Measurements from ENCODE around the gene AKIRIN2. TPM values are rescaled to one million over a fixed set of nuclear protein-coding genes. Genes with fewer than 3 reads are reported as not detected.

The AKIRIN2 gene
- total RNA-seq, 2 donors from 2014 or later: 114 to 128 TPM

DNA sequence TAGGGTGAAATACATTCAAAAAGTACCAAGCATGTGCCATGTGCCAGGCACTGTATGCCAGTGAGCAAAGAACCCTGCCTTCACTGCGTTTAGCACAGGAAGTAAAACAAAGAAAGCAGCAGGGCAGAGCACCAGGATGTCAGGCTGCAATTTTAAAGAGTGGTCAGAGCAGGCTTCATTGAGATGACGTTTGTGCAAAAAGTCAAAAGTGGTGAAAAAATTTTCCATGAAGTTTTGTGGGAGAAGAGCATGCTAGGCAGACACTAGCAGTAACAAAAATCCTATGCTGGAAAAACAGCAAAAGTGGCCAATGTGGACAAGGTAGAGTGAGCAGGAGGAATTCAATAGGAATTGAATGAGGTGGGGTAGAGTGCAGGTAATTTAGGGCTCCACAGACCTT is 31.3 kb downstream of the AKIRIN2 start:
- H3K27me3 Mint-ChIP-seq: no peaks in the 10 kb centered on the region
- peaks cover 8% of the 10 kb centered on the region for H3K36me3 Mint-ChIP-seq (ENCODE audit: low read depth)
- H3K4me3 Mint-ChIP-seq: peak overlapping the region; percentile 3
- ATAC-seq (peak; percentile 54), DNase-seq (no peak)
- H3K9me3 ChIP-seq (ENCODE audit: control insufficient read depth, low read length, poor library complexity, severe bottlenecking): no peaks in the 10 kb centered on the region
- peaks cover 18% of the 10 kb centered on the region for H3K4me1 Mint-ChIP-seq
- H3K27ac Mint-ChIP-seq: peak overlapping the region; percentile 84

DNA sequence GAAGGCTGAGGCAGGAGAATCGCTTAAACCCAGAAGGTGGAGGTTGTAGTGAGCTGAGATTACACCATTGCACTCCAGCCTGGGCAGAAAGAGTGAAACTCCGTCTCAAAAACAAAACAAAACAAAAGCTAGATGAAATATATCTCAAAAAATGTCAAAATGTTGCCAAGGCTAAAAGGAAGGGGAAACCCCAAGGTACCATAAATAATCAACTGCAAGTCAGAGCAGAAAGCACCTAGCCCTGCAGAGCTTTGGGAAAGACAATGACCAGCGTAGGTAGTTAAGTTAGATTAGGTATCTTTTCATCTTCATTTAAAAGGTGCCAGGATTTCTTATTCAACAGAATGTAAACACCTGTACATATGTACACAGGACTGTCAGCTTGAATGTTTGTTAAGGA is 33.0 kb downstream of the AKIRIN2 start:
- Mint-ChIP-seq H3K27me3 (no peaks in the 10 kb centered on the region), H3K4me1 (peaks cover 18% of the 10 kb centered on the region), H3K4me3 (no peak overlapping the region), H3K27ac (no peak overlapping the region), H3K36me3 (ENCODE audit: low read depth) (peaks cover 8% of the 10 kb centered on the region)
- no peaks in the 10 kb centered on the region for H3K9me3 ChIP-seq (ENCODE audit: control insufficient read depth, low read length, poor library complexity, severe bottlenecking)
- DNase-seq (no peak), ATAC-seq (no peak)

DNA sequence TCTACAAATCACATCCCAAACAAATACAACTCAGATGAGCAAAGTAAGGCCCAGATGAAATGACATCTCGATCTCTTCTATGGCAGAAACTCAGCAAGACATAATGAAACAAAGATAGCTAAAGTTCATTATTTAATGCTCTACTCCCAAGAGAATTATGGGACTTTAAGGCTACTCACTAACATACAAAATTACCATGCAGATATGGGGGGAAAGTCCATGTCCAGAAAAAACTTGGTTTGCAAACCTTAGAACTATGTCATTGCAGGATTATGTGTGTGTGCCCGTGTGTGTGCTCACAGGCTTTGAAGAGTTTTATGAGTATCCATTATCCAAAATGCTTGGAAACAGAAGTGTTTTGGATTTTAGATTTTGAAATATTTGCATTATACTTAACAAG is 34.0 kb downstream of the AKIRIN2 start:
- no peak overlapping the region for H3K4me3 Mint-ChIP-seq
- H3K36me3 Mint-ChIP-seq (ENCODE audit: low read depth): peaks cover 8% of the 10 kb centered on the region
- H3K27me3 Mint-ChIP-seq: no peaks in the 10 kb centered on the region
- peaks cover 21% of the 10 kb centered on the region for H3K4me1 Mint-ChIP-seq
- H3K9me3 ChIP-seq (ENCODE audit: control insufficient read depth, low read length, poor library complexity, severe bottlenecking): no peaks in the 10 kb centered on the region
- no peak for DNase-seq
- no peak overlapping the region for H3K27ac Mint-ChIP-seq
- ATAC-seq: no peak

DNA sequence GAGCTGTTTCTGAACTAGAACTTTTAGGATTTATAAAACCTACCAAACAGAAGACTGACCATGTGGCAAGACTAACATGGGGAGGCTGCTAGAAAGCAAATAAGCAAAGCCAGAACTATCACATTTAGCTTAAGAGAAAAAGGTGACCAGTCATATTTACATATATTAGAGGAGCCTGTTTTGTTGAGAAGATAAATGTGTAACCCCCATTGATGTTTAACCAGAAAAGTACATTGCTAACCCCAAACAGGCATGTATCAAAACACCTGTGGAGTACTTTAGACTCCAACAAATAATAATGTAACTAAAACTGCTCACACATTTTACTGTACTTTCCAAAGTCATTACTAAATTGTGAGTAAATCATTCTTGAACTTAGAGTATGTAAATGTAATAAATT is 35.0 kb downstream of the AKIRIN2 start:
- peaks cover 8% of the 10 kb centered on the region for H3K36me3 Mint-ChIP-seq (ENCODE audit: low read depth)
- no peak overlapping the region for H3K4me3 Mint-ChIP-seq
- peaks cover 18% of the 10 kb centered on the region for H3K4me1 Mint-ChIP-seq
- no peak for DNase-seq
- no peaks in the 10 kb centered on the region for H3K27me3 Mint-ChIP-seq
- no peaks in the 10 kb centered on the region for H3K9me3 ChIP-seq (ENCODE audit: control insufficient read depth, low read length, poor library complexity, severe bottlenecking)
- no peak overlapping the region for H3K27ac Mint-ChIP-seq
- ATAC-seq: no peak

- H3K9me3 ChIP-seq (ENCODE audit: control insufficient read depth, low read length, poor library complexity, severe bottlenecking): no peaks in the 10 kb centered on the region
- Mint-ChIP-seq H3K27ac (no peak overlapping the region), H3K27me3 (no peaks in the 10 kb centered on the region), H3K4me1 (peaks cover 3% of the 10 kb centered on the region), H3K36me3 (ENCODE audit: low read depth) (peaks cover 3% of the 10 kb centered on the region), H3K4me3 (no peak overlapping the region)
- ATAC-seq (no peak), DNase-seq (no peak)
These were observed 37.0 kb downstream of the AKIRIN2 start for GRCh38 chr6:87664921-87665485.

GRCh38 chr6:87663434-87663833 is 38.6 kb downstream of the AKIRIN2 start:
- peaks cover 3% of the 10 kb centered on the region for H3K4me1 Mint-ChIP-seq
- ATAC-seq (no peak), DNase-seq (no peak)
- H3K9me3 ChIP-seq (ENCODE audit: control insufficient read depth, low read length, poor library complexity, severe bottlenecking): no peaks in the 10 kb centered on the region
- H3K27ac Mint-ChIP-seq: peak overlapping the region; percentile 39
- no peaks in the 10 kb centered on the region for H3K27me3 Mint-ChIP-seq
- peaks cover 3% of the 10 kb centered on the region for H3K36me3 Mint-ChIP-seq (ENCODE audit: low read depth)
- H3K4me3 Mint-ChIP-seq: no peak overlapping the region

DNA sequence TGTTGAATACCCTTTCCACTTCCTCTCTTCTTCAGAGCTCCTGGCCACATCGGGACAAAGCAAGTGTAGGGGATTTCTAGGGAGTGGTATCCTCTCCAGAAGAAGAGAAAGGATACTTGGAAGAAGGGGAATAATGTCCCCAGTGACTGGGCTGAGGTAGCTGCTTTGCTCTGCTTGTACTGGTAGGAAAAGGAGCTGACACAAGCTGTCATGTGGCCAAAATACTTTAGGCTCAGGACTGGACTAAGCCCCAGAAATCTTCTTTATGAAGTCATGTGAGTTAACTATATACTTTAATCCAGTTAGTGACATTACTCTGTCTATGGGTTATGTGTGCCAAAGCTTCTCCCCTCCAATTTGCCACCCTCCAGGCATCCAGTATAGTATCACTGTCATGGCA is 40.5 kb downstream of the AKIRIN2 start:
- no peaks in the 10 kb centered on the region for H3K9me3 ChIP-seq (ENCODE audit: control insufficient read depth, low read length, poor library complexity, severe bottlenecking)
- DNase-seq: no peak
- no peaks in the 10 kb centered on the region for H3K27me3 Mint-ChIP-seq
- no peak overlapping the region for H3K27ac Mint-ChIP-seq
- H3K36me3 Mint-ChIP-seq (ENCODE audit: low read depth): peaks cover 3% of the 10 kb centered on the region
- ATAC-seq: no peak
- peaks cover 10% of the 10 kb centered on the region for H3K4me1 Mint-ChIP-seq
- no peak overlapping the region for H3K4me3 Mint-ChIP-seq

- Mint-ChIP-seq H3K4me1 (peaks cover 10% of the 10 kb centered on the region), H3K4me3 (no peak overlapping the region), H3K36me3 (ENCODE audit: low read depth) (peaks cover 3% of the 10 kb centered on the region), H3K27ac (no peak overlapping the region), H3K27me3 (no peaks in the 10 kb centered on the region)
- DNase-seq (no peak), ATAC-seq (no peak)
- no peaks in the 10 kb centered on the region for H3K9me3 ChIP-seq (ENCODE audit: control insufficient read depth, low read length, poor library complexity, severe bottlenecking)
These were observed 41.0 kb downstream of the AKIRIN2 start for GRCh38 chr6:87661016-87661415.

GRCh38 chr6:87660226-87660911 is 41.7 kb downstream of the AKIRIN2 start:
- no peaks in the 10 kb centered on the region for H3K9me3 ChIP-seq (ENCODE audit: control insufficient read depth, low read length, poor library complexity, severe bottlenecking)
- H3K27me3 Mint-ChIP-seq: no peaks in the 10 kb centered on the region
- H3K36me3 Mint-ChIP-seq (ENCODE audit: low read depth): peaks cover 3% of the 10 kb centered on the region
- no peak overlapping the region for H3K4me3 Mint-ChIP-seq
- H3K4me1 Mint-ChIP-seq: peaks cover 10% of the 10 kb centered on the region
- H3K27ac Mint-ChIP-seq: no peak overlapping the region
- no peak for ATAC-seq
- DNase-seq: no peak

GRCh38 chr6:87658516-87658915 is 43.5 kb downstream of the AKIRIN2 start:
- Mint-ChIP-seq H3K4me3 (no peak overlapping the region), H3K27me3 (no peaks in the 10 kb centered on the region), H3K36me3 (ENCODE audit: low read depth) (peaks cover 3% of the 10 kb centered on the region), H3K4me1 (peaks cover 18% of the 10 kb centered on the region), H3K27ac (peak overlapping the region; percentile 49)
- no peaks in the 10 kb centered on the region for H3K9me3 ChIP-seq (ENCODE audit: control insufficient read depth, low read length, poor library complexity, severe bottlenecking)
- DNase-seq (no peak), ATAC-seq (no peak)

DNA sequence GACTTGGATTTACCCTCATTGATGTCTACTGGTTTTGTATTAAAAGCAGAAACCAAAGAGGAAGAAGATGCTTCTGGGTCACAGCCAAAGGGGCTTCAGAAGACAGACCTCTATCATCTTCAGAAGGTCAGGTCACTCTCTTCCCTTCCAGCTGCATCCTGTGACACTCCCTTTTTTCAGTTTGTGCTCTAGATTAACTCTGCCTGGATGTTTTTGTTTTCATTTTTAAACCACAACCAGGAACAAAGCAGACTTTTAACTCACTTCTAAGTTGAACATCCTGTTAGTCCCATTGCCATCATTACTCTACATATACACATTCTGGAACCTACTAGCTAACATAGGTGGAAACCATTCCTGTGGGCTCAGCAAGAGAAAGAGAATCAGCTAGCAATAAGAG is 45.2 kb downstream of the AKIRIN2 start:
- peaks cover 26% of the 10 kb centered on the region for H3K4me1 Mint-ChIP-seq
- no peaks in the 10 kb centered on the region for H3K27me3 Mint-ChIP-seq
- H3K9me3 ChIP-seq (ENCODE audit: control insufficient read depth, low read length, poor library complexity, severe bottlenecking): no peaks in the 10 kb centered on the region
- DNase-seq: no peak
- peak overlapping the region; percentile 19 for H3K4me3 Mint-ChIP-seq
- peak overlapping the region; percentile 49 for H3K27ac Mint-ChIP-seq
- H3K36me3 Mint-ChIP-seq (ENCODE audit: low read depth): peaks cover 3% of the 10 kb centered on the region
- peak; percentile 42 for ATAC-seq

DNA sequence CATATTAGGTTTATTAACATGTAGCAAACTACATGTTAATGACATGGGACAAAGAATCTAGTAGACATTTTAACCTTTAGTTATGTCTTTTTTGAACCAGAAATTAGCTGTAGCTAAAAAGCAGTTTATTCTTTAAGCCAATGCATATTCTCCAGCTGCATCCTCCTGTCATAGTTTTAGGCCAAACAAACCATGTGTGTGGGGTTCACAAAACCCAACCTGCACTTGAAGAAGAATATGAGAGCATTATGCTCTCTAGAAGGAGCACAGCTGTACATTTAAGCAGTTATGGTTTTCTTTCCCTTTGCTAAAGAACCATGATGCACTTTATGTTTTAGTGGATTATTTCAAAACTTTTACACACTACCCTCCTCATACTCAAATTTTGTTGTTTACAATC is 46.2 kb downstream of the AKIRIN2 start:
- Mint-ChIP-seq H3K4me1 (peaks cover 26% of the 10 kb centered on the region), H3K36me3 (ENCODE audit: low read depth) (no peaks in the 10 kb centered on the region), H3K27ac (no peak overlapping the region), H3K4me3 (no peak overlapping the region), H3K27me3 (no peaks in the 10 kb centered on the region)
- DNase-seq: no peak
- H3K9me3 ChIP-seq (ENCODE audit: control insufficient read depth, low read length, poor library complexity, severe bottlenecking): no peaks in the 10 kb centered on the region
- ATAC-seq: no peak

GRCh38 chr6:87654875-87655454 is 47.1 kb downstream of the AKIRIN2 start:
- DNase-seq (no peak), ATAC-seq (no peak)
- H3K9me3 ChIP-seq (ENCODE audit: control insufficient read depth, low read length, poor library complexity, severe bottlenecking): no peaks in the 10 kb centered on the region
- peaks cover 26% of the 10 kb centered on the region for H3K4me1 Mint-ChIP-seq
- H3K27me3 Mint-ChIP-seq: no peaks in the 10 kb centered on the region
- peak overlapping the region; percentile 91 for H3K27ac Mint-ChIP-seq
- H3K36me3 Mint-ChIP-seq (ENCODE audit: low read depth): no peaks in the 10 kb centered on the region
- H3K4me3 Mint-ChIP-seq: peak overlapping the region; percentile 36

GRCh38 chr6:87654122-87654521 is 47.9 kb downstream of the AKIRIN2 start:
- no peaks in the 10 kb centered on the region for H3K36me3 Mint-ChIP-seq (ENCODE audit: low read depth)

More at GRCh38 chr6:87654122-87654521, 47.9 kb downstream of the AKIRIN2 start:
- no peaks in the 10 kb centered on the region for H3K9me3 ChIP-seq (ENCODE audit: control insufficient read depth, low read length, poor library complexity, severe bottlenecking)
- Mint-ChIP-seq H3K27me3 (no peaks in the 10 kb centered on the region), H3K4me3 (no peak overlapping the region), H3K4me1 (peaks cover 26% of the 10 kb centered on the region), H3K27ac (peak overlapping the region; percentile 91)
- ATAC-seq: no peak
- no peak for DNase-seq

Data from T-helper 17 cell (primary cell).